Progenitor cell of endocrine pancreas (in vitro differentiated cells): ENCODE results near the gene SLC25A6. TPM values are rescaled to one million over a fixed set of nuclear protein-coding genes. Genes with fewer than 3 reads are reported as not detected.
"Not testable (repeated sequence)": the region's sequence is repeated elsewhere in the genome, so short reads cannot be mapped to it uniquely, and the experiment has no call there.

Experiments
- DNase-seq: peaks from one replicate; pipeline ENCODE4 v3.0.0; 2021; ENCODE audit warnings: low spot score; ENCODE audit not compliant: unreplicated experiment
- H3K27ac Mint-ChIP-seq: 2 replicates; pipeline ENCODE4 v1.8.0; 2021; ENCODE audit warnings: mild to moderate bottlenecking, moderate library complexity, mixed read lengths
- H3K27me3 Mint-ChIP-seq: 2 replicates; pipeline ENCODE4 v1.8.0; 2021; ENCODE audit warnings: mixed read lengths
- H3K36me3 Mint-ChIP-seq: 2 replicates; pipeline ENCODE4 v1.8.0; 2022; ENCODE audit warnings: mixed read lengths; ENCODE audit not compliant: insufficient read depth
- H3K4me1 Mint-ChIP-seq: 2 replicates; pipeline ENCODE4 v1.8.0; 2021; ENCODE audit warnings: low read depth, mixed read lengths
- H3K4me3 Mint-ChIP-seq: 2 replicates; pipeline ENCODE4 v1.8.0; 2021; ENCODE audit warnings: low read depth, mild to moderate bottlenecking, moderate library complexity, mixed read lengths
- H3K9me3 Mint-ChIP-seq: 2 replicates; pipeline ENCODE4 v1.8.0; 2021; ENCODE audit warnings: low read depth, mixed read lengths
- CTCF ChIP-seq: fragments of 200-600 bp; sonication (generic); IDR thresholded peaks from one replicate; pipeline ENCODE4 v1.5.0; 2021; ENCODE audit warnings: antibody characterized with exemption, mild to moderate bottlenecking; ENCODE audit not compliant: unreplicated experiment
- total RNA-seq: library from RNA; stranded (reverse); gene quantifications from 2 replicates; pipeline ENCODE4 v1.2.1, GENCODE V29; 2021

SLC25A6 gene
- total RNA-seq, 1 donor from 2014 or later: 387 TPM

- Mint-ChIP-seq H3K4me1 (no peaks in the 10 kb centered on the region), H3K9me3 (no peaks in the 10 kb centered on the region), H3K27me3 (no peaks in the 10 kb centered on the region), H3K36me3 (no peaks in the 10 kb centered on the region), H3K27ac (no peak overlapping the region), H3K4me3 (no peak overlapping the region)
- no peak for DNase-seq
- TF ChIP-seq CTCF: no peak
These were observed 15.1 kb upstream of the SLC25A6 start for GRCh38 chrX:1407035-1407434.

DNA sequence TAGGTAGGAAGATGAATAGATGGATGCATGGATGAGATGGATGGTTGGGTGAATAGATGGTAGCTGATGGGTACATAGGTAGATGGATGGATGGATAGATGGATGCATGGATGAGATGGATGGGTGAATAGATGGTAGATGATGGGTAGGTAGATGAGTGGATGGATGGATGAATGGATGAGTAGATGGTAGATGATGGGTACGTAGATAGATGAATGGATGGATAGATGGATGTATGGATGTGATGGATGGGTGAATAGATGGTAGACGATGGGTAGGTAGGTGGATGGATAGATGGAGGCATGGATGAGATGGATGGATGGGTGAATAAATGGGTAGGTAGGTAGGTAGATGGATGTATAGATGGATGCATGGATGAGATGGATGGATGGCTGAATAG, 13.9 kb upstream of the SLC25A6 start:
- H3K36me3 Mint-ChIP-seq, H3K27me3 Mint-ChIP-seq, H3K27ac Mint-ChIP-seq, DNase-seq, H3K4me3 Mint-ChIP-seq, H3K4me1 Mint-ChIP-seq, H3K9me3 Mint-ChIP-seq: not testable (repeated sequence)

GRCh38 chrX:1403867-1404266, 12.0 kb upstream of the SLC25A6 start:
- not testable (repeated sequence) for H3K9me3 Mint-ChIP-seq, DNase-seq, H3K27ac Mint-ChIP-seq, H3K4me3 Mint-ChIP-seq, H3K4me1 Mint-ChIP-seq, H3K27me3 Mint-ChIP-seq, H3K36me3 Mint-ChIP-seq

- Mint-ChIP-seq H3K27me3 (no peaks in the 10 kb centered on the region), H3K4me3 (no peak overlapping the region), H3K9me3 (no peaks in the 10 kb centered on the region), H3K27ac (no peak overlapping the region), H3K4me1 (no peaks in the 10 kb centered on the region), H3K36me3 (no peaks in the 10 kb centered on the region)
- no peak for DNase-seq
- TF ChIP-seq CTCF: no peak
These were observed 11.3 kb upstream of the SLC25A6 start for GRCh38 chrX:1403228-1403627.

GRCh38 chrX:1401611-1402430, 9.9 kb upstream of the SLC25A6 start:
- Mint-ChIP-seq H3K9me3 (no peaks in the 10 kb centered on the region), H3K27ac (no peak overlapping the region), H3K4me1 (no peaks in the 10 kb centered on the region), H3K4me3 (no peak overlapping the region), H3K36me3 (peaks cover 1% of the 10 kb centered on the region), H3K27me3 (no peaks in the 10 kb centered on the region)
- no peak for TF ChIP-seq CTCF
- no peak for DNase-seq

GRCh38 chrX:1400742-1401471, 9.0 kb upstream of the SLC25A6 start:
- no peaks in the 10 kb centered on the region for H3K27me3 Mint-ChIP-seq
- no peak for TF ChIP-seq CTCF
- no peaks in the 10 kb centered on the region for H3K9me3 Mint-ChIP-seq
- no peak overlapping the region for H3K27ac Mint-ChIP-seq
- DNase-seq: no peak
- no peak overlapping the region for H3K4me3 Mint-ChIP-seq
- H3K36me3 Mint-ChIP-seq: peaks cover 7% of the 10 kb centered on the region
- peaks cover 2% of the 10 kb centered on the region for H3K4me1 Mint-ChIP-seq
